Epidermal melanocyte (primary cell): ENCODE results near the gene PTPRN2.
"Not testable (repeated sequence)": the region's sequence is repeated elsewhere in the genome, so short reads cannot be mapped to it uniquely, and the experiment has no call there.

Source experiments
- DNase-seq: peaks from one replicate; pipeline ENCODE4 v3.0.0; 2011; ENCODE audit warnings: low spot score; ENCODE audit not compliant: insufficient read length

Gene PTPRN2

DNA sequence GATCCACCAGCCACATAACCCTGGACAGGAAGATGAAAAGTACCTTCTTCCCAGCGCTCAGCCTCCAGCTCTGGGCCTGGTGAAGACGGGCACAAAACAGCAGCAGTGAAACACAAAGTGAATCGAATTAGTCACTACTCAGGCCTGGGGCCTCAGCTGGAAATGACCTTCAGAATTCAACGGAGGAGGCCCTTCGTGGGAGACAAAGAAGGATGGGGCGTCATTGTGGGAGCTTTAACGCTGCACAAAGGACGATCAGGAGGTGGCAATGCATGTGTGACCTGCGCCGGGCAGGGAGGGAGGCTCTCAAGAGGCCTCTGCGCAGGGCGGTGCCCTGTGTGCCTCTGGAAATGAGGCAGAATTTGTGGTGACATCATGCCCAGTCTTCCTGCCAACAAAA is 1089.0 kb downstream of the PTPRN2 start:
- DNase-seq = no peak

DNA sequence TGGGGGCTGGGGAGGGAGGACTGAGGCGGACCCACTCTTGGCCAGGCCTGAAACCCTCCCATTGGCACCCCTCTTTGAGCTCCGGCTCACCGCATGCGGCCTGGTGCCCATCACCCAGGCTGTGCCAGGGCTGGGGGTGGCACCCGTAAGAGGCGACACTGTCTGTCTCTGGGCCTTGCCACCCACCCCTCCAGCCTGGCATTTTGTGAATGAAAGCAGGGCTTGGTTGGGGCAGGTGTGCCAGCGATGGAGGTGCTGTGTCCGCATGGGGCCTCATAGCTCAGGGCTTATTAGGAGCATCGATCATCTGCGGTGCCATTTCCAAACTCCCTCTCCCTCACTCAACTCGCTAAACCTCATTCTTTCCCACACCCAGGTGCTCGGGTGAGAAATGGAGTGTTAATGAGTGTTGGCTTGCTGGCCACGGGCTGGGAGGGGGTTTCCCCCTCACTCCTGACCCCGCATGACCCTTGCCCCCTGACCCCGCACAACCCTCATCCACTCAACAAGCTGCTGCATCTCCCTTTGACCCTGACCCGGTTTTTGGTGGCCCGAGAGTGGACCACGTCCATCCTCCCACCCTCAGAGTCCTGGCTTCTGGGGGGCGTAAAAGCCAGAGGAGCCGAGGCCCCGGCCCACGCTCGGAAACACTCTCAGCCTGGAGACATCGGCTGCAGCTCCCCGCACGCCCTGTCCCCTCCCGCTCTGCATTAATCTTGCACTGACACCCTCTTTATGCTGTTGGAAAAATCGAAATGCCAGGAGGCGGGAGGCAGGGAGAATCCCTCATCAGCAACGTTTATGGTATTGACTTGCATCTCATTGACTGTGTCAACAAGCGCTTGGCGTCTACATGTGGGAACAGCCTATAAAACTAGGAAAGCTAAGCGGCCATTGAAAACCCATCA is 1089.6 kb downstream of the PTPRN2 start:
- no peak for DNase-seq

- no peak for DNase-seq
Measured at GRCh38 chr7:157497367-157497743, 1090.3 kb downstream of the PTPRN2 start.

DNA sequence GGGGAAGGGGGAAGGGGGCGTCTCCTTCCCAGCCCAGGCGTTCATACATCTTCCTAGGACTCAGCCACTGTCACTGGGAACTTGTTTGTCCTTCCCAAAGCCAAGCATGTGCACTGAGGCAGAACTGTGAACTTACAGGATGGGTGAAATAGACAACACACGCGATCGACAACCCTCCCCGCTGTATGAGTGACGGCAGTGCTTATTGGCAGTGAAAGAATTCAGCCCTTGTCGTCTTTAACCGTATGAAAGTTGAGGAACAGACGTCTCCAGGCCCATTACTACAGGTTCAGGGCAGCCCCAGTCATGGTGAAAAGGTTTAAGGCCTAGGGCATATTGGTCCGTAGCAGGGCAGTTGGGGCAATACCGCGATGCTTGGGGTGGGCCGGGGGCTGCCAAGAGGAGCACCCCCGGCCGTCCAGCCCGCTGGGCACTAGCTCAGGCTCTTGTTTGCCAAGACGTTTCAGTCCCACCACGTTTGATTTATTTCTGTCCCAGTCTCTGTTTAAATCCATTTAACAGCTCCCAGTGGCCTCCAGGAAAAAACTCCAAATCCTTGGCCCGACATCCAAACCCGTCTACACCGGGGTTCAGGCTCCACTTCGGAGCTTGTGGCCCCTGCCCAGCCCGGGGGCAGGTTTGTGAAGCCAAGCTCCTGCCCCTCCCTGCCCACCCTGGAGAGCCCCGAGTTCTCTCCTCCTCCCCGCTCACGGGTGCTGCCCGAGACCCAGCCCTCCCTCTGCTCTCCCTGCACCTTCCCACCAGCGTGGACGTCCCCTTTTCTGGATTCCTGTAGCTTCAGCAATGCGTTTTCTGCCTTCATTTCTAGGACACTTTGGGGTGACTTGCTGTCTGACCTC is 1091.0 kb downstream of the PTPRN2 start:
- DNase-seq = no peak

- no peak for DNase-seq
Measured at GRCh38 chr7:157495594-157495993, 1092.0 kb downstream of the PTPRN2 start.

GRCh38 chr7:157495177-157495553 is 1092.5 kb downstream of the PTPRN2 start:
- no peak for DNase-seq

GRCh38 chr7:157494506-157495176 is 1093.0 kb downstream of the PTPRN2 start:
- no peak for DNase-seq

DNA sequence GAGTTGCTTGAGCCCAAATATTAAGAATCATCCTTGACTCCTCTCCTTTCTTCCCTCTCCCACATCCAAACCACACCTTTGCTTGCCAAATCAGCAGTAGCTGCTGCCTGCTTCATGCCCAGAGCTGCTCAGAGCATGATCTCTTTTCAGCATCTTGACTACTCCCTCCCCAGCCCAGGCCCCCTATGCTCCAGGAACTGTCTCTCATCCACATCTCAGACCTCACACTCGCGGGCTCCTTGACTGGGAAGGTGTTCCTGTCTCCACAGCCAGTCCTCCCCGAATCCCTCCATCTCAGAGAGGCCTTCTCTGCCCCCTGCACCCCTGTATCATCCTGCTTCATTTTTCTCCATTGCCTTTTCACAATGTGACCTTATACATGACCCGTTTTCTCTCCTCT is 1093.8 kb downstream of the PTPRN2 start:
- DNase-seq = no peak

GRCh38 chr7:157493017-157493416 is 1094.6 kb downstream of the PTPRN2 start:
- DNase-seq = no peak

DNA sequence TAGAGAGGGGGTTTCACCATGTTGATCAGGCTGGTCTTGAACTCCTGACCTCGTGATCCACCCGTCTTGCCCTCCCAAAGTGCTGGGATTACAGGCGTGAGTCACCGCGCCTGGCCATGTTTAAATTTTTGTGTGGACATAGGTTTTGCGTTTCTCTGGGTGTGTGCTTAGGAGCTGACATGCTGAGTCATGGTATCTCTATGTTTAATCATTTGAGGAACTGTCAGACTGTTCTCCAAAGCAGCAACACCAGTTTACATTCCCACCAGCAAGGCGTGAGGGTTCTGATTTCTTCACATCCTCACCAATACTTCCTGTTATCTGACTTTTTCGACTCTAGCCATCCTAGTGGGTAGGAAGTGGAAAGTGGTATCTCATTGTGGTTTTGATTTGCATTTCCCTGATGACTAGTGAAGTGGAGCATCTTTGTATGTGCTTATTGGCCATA is 1097.1 kb downstream of the PTPRN2 start:
- no peak for DNase-seq

DNA sequence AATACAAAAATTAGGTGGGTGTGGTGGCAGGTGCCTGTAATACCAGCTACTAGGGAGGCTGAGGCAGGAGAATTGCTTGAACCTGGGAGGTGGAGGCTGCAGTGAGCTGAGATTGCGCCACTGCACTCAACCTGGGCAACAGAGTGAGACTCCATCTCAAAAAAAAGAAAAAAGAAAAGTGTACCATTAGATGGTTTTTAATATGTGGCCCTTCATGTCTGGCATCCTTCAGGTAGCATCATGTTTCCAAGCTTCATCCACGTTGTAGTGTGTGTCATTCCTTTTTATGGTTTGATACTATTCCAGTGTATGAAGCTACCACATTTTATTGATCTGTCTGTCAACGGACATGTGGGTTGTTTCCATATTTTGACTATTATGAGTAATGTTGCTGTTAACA is 1097.8 kb downstream of the PTPRN2 start:
- DNase-seq = not testable (repeated sequence)
